NCI-H2196 (cell line): ENCODE results near the gene SLC22A4.

Experiments
- DNase-seq: peaks from one replicate; lab custom pipeline; 2025; ENCODE audit not compliant: unreplicated experiment; lab: John Stamatoyannopoulos, UW

SLC22A4 gene

GRCh38 chr5:132261881-132262845 lies 32.0 kb upstream of the SLC22A4 start:
- DNase-seq: no peak

GRCh38 chr5:132262882-132263547 lies 31.2 kb upstream of the SLC22A4 start:
- DNase-seq: no peak

- DNase-seq: no peak
Observed at GRCh38 chr5:132263548-132264261, 30.5 kb upstream of the SLC22A4 start.

GRCh38 chr5:132264546-132265335 lies 29.5 kb upstream of the SLC22A4 start:
- no peak for DNase-seq

- DNase-seq: peak; percentile 27
Observed at GRCh38 chr5:132265336-132266030, 28.7 kb upstream of the SLC22A4 start.

- DNase-seq: no peak
Observed at GRCh38 chr5:132266031-132266835, 28.0 kb upstream of the SLC22A4 start.

- DNase-seq: no peak
Observed at GRCh38 chr5:132266836-132267160, 27.4 kb upstream of the SLC22A4 start.

GRCh38 chr5:132267166-132267739 lies 26.9 kb upstream of the SLC22A4 start:
- DNase-seq: no peak

GRCh38 chr5:132267931-132268768 lies 26.0 kb upstream of the SLC22A4 start:
- DNase-seq: no peak

- no peak for DNase-seq
Observed at GRCh38 chr5:132268769-132269551, 25.2 kb upstream of the SLC22A4 start.

- DNase-seq: no peak
Observed at GRCh38 chr5:132269635-132270334, 24.4 kb upstream of the SLC22A4 start.

- no peak for DNase-seq
Observed at GRCh38 chr5:132270335-132270665, 23.9 kb upstream of the SLC22A4 start.

- DNase-seq: no peak
Observed at GRCh38 chr5:132270706-132271105, 23.5 kb upstream of the SLC22A4 start.

- no peak for DNase-seq
Observed at GRCh38 chr5:132271251-132272246, 22.6 kb upstream of the SLC22A4 start.

GRCh38 chr5:132272311-132273210 lies 21.6 kb upstream of the SLC22A4 start:
- peak; percentile 37 for DNase-seq
